Pancreas (tissue), 10 donors: ENCODE results near the gene PTMA. TPM values are rescaled to one million over a fixed set of nuclear protein-coding genes. Genes with fewer than 3 reads are reported as not detected.

Source experiments
- ATAC-seq, 4 donors: fragments of 200-7000 bp; cut with Tn5 transposase; one replicate each; pipeline versions ENCODE4 v1.8.0 to v1.9.1; 2020; ENCODE audit warnings: mild to moderate bottlenecking in 4 of 4, moderate library complexity in 4 of 4
- DNase-seq, 6 donors: peaks; one replicate each; pipeline ENCODE4 v3.0.0-alpha.2; 2020
- FAIRE-seq: peaks from 2 replicates; lab custom pipeline; 2012; peaks lifted over from hg19 to GRCh38; lab: Jason Lieb, UNC
- H3K27ac ChIP-seq, 4 donors: fragments of 200-600 bp; sonication (generic); 1 replicate in 3 of 4; 2 replicates in 1 of 4; pipeline versions ENCODE4 v1.5.0 to v1.8.0; 2020
- H3K27me3 ChIP-seq, 4 donors: fragments of 200-600 bp; one replicate each; pipeline ENCODE4 v1.8.0; 2021
- H3K36me3 ChIP-seq, 3 donors: fragments of 200-600 bp; sonication (generic) in 1 of 3; one replicate each; pipeline versions ENCODE4 v1.5.0 to v1.8.0; 2020 to 2021
- H3K4me1 ChIP-seq, 3 donors: fragments of 200-600 bp; one replicate each; pipeline ENCODE4 v1.8.0; 2021
- H3K4me3 ChIP-seq, 4 donors: fragments of 200-600 bp; sonication (generic) in 2 of 4; one replicate each; pipeline versions ENCODE4 v1.5.0 to v1.8.0; 2020 to 2021
- H3K9me3 ChIP-seq, 4 donors: fragments of 200-600 bp; one replicate each; pipeline ENCODE4 v1.8.0; 2021
- CTCF ChIP-seq, 4 donors: fragments of 200-600 bp; sonication (generic) in 3 of 4; IDR thresholded peaks; one replicate each; pipeline versions ENCODE4 v1.5.0 to v1.8.0; 2021; ENCODE audit warnings: antibody characterized with exemption in 4 of 4
- WGBS, 2 donors: extraction: QIAGEN DNeasy Blood & Tissue Kit; methylation state at CpG; one replicate each; pipeline ENCODE4 v1.1.7; 2013; 5-methylcytosine and 5-hydroxymethylcytosine counted together
- intact Hi-C, 3 donors: fragments of 100-400 bp; cut with DNase I; formaldehyde crosslinking; loops; one replicate each; pipeline versions ENCODE4 v1.11.1 to v1.14.2; 2022
- polyA plus RNA-seq, 2 donors: library from polyadenylated mRNA; stranded (reverse); fragments of 200-250 nt; gene quantifications; one replicate each; pipeline ENCODE4 v1.2.3, GENCODE V29; 2013
- total RNA-seq, 6 donors: library from RNA; stranded (reverse); fragmentation: NEBNext Ultra II Directional in 4 of 6; extraction: Animal tissue kit (Norgen Biotek cat#: 25700) in 4 of 6; gene quantifications; one replicate each; pipeline versions ENCODE4 v1.2.1 to v1.2.4, GENCODE V29; 2021 to 2023
- donor health status: healthy with polysubstance abuse.
- donor health status: DM: no; HTN: no; CAD: no; lungs with moderate emphysema.
- donor health status: DM: no; HTN: no; CAD: no.
- donor health status: control.
- donor health status: control.
- donor health status: Bipolar disorder and iron deficiency.
- donor health status: DM: yes; HTN: yes; CAD: no.
- donor health status: DM: no; HTN: no; CAD: no.
- donor health status: DM: no; HTN: no; CAD: no.
- donor health status: DM: yes; HTN: yes; CAD: no.

PTMA gene
- total and polyA plus RNA-seq, 8 donors = 319 to 751 (median 531) TPM

DNA sequence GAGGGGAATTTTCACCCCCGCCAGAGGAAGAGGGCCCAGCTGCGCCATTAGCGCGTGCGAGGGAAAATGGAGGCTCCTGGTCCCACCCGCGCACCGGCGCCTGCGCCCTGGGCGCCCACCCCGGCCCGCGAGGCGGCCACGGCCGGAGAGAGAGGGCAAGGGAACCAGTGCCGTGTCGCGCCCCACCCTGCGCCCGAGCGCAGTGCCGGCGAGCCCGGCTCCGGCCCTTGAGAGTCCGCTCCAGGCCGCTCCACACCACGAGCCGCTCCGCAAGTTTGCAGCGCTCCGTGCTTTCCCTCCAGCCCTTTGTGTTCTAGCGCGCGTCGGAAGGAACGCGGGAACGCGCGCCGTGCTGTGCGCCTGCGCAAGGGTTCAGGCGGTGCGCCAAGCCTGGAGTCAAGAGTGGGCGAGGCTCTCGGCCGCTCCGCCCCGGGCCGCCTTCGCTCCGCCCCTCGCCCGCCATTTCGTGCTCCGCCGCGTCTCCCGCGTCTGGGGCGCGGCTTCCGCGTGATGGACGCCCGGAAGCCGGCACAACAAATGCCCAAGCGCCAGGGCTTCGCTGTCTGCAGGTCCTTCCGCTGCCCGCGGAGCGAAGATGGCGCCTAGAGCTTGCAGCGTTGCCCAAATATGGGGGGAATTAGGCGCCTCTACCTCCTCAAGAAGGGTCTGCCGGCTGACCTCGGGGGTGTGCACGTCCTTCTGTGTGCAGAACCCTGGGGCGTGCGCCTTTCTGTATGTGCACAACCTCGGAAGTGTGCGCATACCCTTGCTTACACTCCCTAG lies 46.1 kb upstream of the PTMA start:
- peak overlapping the region; percentile 26 to 48 (median 32) for H3K4me3 ChIP-seq
- no peak for FAIRE-seq
- H3K27ac ChIP-seq = peak overlapping the region; percentile 80 to 97 (median 93)
- DNase-seq = peak; percentile 94 to 100 (median 99)
- 3% methylated on average over 77 to 87 of the region's 87 CpGs for whole genome bisulfite sequencing, 2 donors
- ATAC-seq = peak; percentile 73 to 83 (median 79)
- H3K9me3 ChIP-seq = no peaks in the 10 kb centered on the region
- no peaks in the 10 kb centered on the region for H3K27me3 ChIP-seq
- H3K4me1 ChIP-seq = peaks cover 0 to 15% (median 11%) of the 10 kb centered on the region in 3 donors
- no peak for TF ChIP-seq CTCF (IDR thresholded peaks at IDR 0.05)
- intact Hi-C loops = no loop called here
- H3K36me3 ChIP-seq = no peaks in the 10 kb centered on the region

DNA sequence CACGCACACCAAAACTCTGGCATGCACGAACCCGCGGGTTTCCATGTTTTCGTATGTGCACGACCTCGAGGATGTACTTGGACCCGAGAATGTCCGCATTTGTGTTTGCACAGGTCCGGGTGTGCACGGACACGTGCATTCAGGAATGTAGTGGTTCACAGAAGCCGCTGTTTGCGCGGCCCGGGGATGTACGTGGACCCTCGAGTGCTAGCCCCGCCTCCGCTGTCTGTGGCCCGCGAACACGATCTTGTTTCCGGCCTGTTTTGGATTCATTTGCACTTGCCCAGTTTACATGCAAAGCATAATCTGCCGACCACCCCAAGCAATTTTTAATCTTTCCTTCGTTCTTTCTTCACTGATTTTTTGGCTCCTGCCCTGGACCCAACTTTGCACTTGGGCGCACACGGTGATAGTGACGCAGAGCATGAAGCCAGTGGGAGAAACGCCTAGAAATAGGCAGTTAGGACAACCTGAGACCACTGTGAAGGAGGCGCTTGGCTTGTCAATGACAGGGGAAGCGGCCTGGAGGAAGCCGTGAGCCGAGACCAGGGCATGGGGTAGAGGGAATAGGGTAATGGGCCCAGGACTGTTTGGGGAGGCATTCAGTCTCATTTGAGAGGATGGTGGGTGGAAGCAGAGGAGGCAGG lies 45.4 kb upstream of the PTMA start:
- intact Hi-C loops = no loop called here
- Histone ChIP-seq H3K4me3 (peak overlapping the region; percentile 24 to 48 (median 28)), H3K36me3 (no peaks in the 10 kb centered on the region), H3K4me1 (peaks cover 0 to 20% (median 15%) of the 10 kb centered on the region in 3 donors), H3K9me3 (no peaks in the 10 kb centered on the region), H3K27me3 (no peaks in the 10 kb centered on the region), H3K27ac (peak overlapping the region; percentile 51 to 97 (median 85))
- FAIRE-seq (no peak), ATAC-seq (no peak), DNase-seq (peak in 2 of 6 donors; percentile 62 to 69)
- no peak for TF ChIP-seq CTCF (IDR thresholded peaks at IDR 0.05)
- WGBS, 2 donors = 82 to 86% methylated on average over 34 of the region's 34 CpGs

DNA sequence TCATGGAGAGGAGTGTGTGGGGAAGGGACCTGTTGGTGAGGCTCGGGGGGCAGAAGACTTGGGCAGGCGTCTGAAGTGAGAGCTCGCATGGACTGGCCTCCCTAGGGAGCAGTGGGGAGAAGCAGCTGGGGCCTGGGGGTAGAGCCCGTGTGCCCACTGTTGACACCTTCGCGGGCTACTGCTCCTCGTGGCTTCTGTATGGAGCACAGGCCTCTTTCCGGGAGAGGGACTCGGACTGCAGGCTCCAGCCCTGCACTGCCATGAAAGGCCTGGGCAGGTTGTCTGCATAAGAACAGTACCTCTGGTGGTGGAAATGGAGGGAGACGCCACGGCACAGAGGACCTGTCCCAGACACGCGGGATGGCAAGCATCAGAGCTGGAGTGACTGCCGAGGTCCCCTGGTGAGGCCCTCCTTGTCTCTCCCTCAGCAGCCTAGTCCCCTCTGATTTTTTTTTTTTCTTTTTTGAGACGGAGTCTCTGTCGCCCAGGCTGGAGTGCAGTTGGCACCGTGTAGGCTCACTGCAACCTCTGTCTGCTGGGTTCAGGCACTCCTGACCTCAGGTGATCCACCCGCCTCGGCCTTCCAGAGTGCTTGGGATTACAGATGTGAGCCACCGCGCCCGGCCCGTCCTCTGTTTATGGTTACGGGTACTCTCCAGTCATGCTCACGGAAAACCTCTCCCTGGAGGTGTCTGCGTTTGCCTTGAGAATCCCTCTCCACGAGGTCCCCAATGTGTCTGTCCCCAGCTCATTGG lies 44.7 kb upstream of the PTMA start:
- intact Hi-C loops = no loop called here
- DNase-seq (peak in 3 of 6 donors; percentile 25 to 70 (median 41)), ATAC-seq (no peak), FAIRE-seq (no peak)
- Histone ChIP-seq H3K9me3 (no peaks in the 10 kb centered on the region), H3K36me3 (no peaks in the 10 kb centered on the region), H3K4me1 (peaks cover 0 to 20% (median 15%) of the 10 kb centered on the region in 3 donors), H3K27me3 (no peaks in the 10 kb centered on the region), H3K4me3 (no peak overlapping the region), H3K27ac (no peak overlapping the region)
- 94 to 97% methylated on average over 27 of the region's 27 CpGs for WGBS, 2 donors
- no peak for TF ChIP-seq CTCF (IDR thresholded peaks at IDR 0.05)

DNA sequence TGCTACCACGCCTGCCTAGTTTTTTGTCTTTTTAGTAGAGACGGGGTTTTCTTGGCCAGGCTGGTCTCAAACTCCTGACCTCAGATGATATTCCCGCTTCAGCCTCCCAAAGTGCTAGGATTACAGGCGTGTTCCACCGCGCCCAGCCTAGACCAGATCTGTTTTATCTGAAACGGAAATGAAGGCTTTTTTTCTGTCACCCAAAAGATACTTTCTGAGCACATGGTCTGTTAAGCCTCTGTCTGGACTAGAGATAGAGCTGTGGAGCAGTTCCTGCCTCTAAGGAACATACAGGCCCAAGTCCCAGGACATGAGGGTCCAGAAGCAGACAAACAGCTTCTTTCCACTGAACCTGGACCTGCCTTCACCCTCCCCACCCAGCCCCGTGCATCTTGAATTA lies 43.6 kb upstream of the PTMA start:
- no peak for FAIRE-seq
- Histone ChIP-seq H3K27me3 (no peaks in the 10 kb centered on the region), H3K27ac (peak overlapping the region in 1 of 4 donors; percentile 100), H3K4me1 (peaks cover 0 to 20% (median 15%) of the 10 kb centered on the region in 3 donors), H3K36me3 (no peaks in the 10 kb centered on the region), H3K9me3 (no peaks in the 10 kb centered on the region), H3K4me3 (no peak overlapping the region)
- WGBS, 2 donors = 91 to 92% methylated on average over 8 of the region's 8 CpGs
- TF ChIP-seq CTCF (IDR thresholded peaks at IDR 0.05) = no peak
- ATAC-seq = no peak
- no peak for DNase-seq
- intact Hi-C loops = no loop called here
